PC-9 (cell line): Measurements from ENCODE around the gene CPT1C. TPM values are rescaled to one million over a fixed set of nuclear protein-coding genes. Genes with fewer than 3 reads are reported as not detected.

Source experiments
- BruUV-seq: library from RNA; stranded (reverse); fragments of 400-500 nt; replicated peaks from 2 replicates; lab custom pipeline; 2021; lab: Mats Ljungman, UMichigan
- CTCF ChIA-PET: fragments of 300-600 bp; sonication (Branson Sonifier 250); formaldehyde crosslinking; loops from one replicate; lab custom pipeline; 2022; ENCODE audit warnings: antibody characterized with exemption; lab: Charles Lee
- POLR2A ChIA-PET: fragments of 300-600 bp; sonication (Branson Sonifier 250); formaldehyde crosslinking; loops from one replicate; lab custom pipeline; 2022; ENCODE audit warnings: antibody characterized with exemption; ENCODE audit not compliant: unreplicated experiment; lab: Charles Lee
- DNase-seq, 2 experiments: peaks; one replicate each; pipeline versions ENCODE4 v3.0.0 to v3.0.0-alpha.2; 2015 to 2022; ENCODE audit warnings: mixed read lengths in 1 of 2
- H2AFZ ChIP-seq: fragments of 200-600 bp; sonication (generic); 2 replicates; pipeline ENCODE4 v1.8.1; 2017; ENCODE audit warnings: antibody characterized with exemption
- H3F3A ChIP-seq: fragments of 200-600 bp; sonication (generic); 2 replicates; pipeline ENCODE4 v1.8.1; 2017; ENCODE audit warnings: antibody characterized with exemption, mild to moderate bottlenecking, low read depth; ENCODE audit not compliant: insufficient read depth
- H3K27ac ChIP-seq: fragments of 200-600 bp; sonication (generic); 2 replicates; pipeline ENCODE4 v1.6.1; 2016; ENCODE audit warnings: mixed run types
- H3K27me3 ChIP-seq: fragments of 200-600 bp; sonication (generic); 2 replicates; pipeline ENCODE4 v1.6.1; 2016; ENCODE audit warnings: low read depth, mixed run types; ENCODE audit not compliant: insufficient read depth
- H3K36me3 ChIP-seq: fragments of 200-600 bp; sonication (generic); 2 replicates; pipeline ENCODE4 v1.6.1; 2016; ENCODE audit warnings: low read depth, mixed run types
- H3K4me1 ChIP-seq: fragments of 200-600 bp; sonication (generic); replicated peaks from 2 replicates; pipeline ENCODE4 v1.6.1; 2016; ENCODE audit warnings: mixed run types; ENCODE audit not compliant: insufficient read depth
- H3K4me2 ChIP-seq: fragments of 200-600 bp; sonication (generic); 2 replicates; pipeline ENCODE4 v1.6.1; 2017; ENCODE audit warnings: mixed run types
- H3K4me3 ChIP-seq: fragments of 200-600 bp; sonication (generic); 2 replicates; pipeline ENCODE4 v1.6.1; 2016; ENCODE audit warnings: mixed run types
- H3K79me2 ChIP-seq: fragments of 200-600 bp; sonication (generic); 2 replicates; pipeline ENCODE4 v1.6.1; 2017; ENCODE audit warnings: low read depth, mixed run types
- H3K9me2 ChIP-seq: fragments of 200-600 bp; sonication (generic); 2 replicates; pipeline ENCODE4 v1.8.1; 2017; ENCODE audit warnings: mild to moderate bottlenecking; ENCODE audit not compliant: insufficient read depth
- H3K9me3 ChIP-seq: fragments of 200-600 bp; sonication (generic); 2 replicates; pipeline ENCODE4 v1.8.1; 2016; ENCODE audit warnings: low read depth; ENCODE audit not compliant: insufficient read depth
- H4K20me1 ChIP-seq: fragments of 200-600 bp; sonication (generic); 2 replicates; pipeline ENCODE4 v1.8.1; 2017; ENCODE audit not compliant: insufficient read depth
- EZH2 ChIP-seq: fragments of 200-600 bp; sonication (generic); IDR thresholded peaks from 2 replicates; pipeline ENCODE4 v1.8.0; 2017; ENCODE audit warnings: antibody characterized with exemption, low read depth
- intact Hi-C: fragments of 100-400 bp; cut with micrococcal nuclease; formaldehyde crosslinking; loops from one replicate; pipeline ENCODE4 v1.10.0; 2022; ENCODE audit not compliant: unreplicated experiment
- total RNA-seq: library from RNA; stranded (reverse); gene quantifications from 2 replicates; pipeline ENCODE4 v1.2.3, GENCODE V29; 2021
- TF ChIP-seq, protein P1 (sequence below): fragments of 200-600 bp; sonication (generic); conservative IDR thresholded peaks from 2 replicates; pipeline ENCODE4 v1.6.1; 2017; ENCODE audit warnings: mixed run types, antibody characterized with exemption, mild to moderate bottlenecking, moderate library complexity

The CPT1C gene
- total RNA-seq, 1 experiment from 2014 or later: 1.7 TPM

DNA sequence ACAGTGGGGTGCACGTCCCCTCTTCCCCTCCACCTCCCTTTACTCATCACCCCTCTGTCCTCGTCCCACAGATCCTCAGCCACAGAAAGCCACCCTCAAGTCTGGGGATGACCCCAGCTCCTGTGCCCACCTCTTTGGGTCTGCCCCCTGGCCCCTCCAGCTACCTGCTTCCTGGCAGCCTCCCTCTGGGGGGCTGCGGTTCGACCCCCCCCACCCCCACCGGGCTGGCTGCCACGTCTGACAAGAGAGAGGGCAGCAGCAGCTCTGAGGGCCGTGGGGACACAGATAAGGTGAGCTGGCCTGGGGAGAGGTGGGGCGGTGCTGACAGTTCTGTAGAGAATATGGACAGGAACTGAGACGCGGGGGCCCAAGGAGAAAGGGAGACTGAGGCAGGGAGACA, 36.3 kb upstream of the CPT1C start:
- H2AFZ ChIP-seq: no peak overlapping the region
- intact Hi-C loops: no loop called here
- no peak overlapping the region for H3K4me3 ChIP-seq
- no peaks in the 10 kb centered on the region for H3K27me3 ChIP-seq
- no peak overlapping the region for H3K4me2 ChIP-seq
- peaks cover 40% of the 10 kb centered on the region for H4K20me1 ChIP-seq
- ChIA-PET POLR2A (interaction anchor here (0.7 kb wide), 1 partner anchor 15 kb away, joined by 5 read pairs; the partner anchor contains the start of gene RRAS), CTCF (no interaction called here)
- H3K9me3 ChIP-seq: no peaks in the 10 kb centered on the region
- H3K4me1 ChIP-seq: no peaks in the 10 kb centered on the region
- TF ChIP-seq, protein P1, sequence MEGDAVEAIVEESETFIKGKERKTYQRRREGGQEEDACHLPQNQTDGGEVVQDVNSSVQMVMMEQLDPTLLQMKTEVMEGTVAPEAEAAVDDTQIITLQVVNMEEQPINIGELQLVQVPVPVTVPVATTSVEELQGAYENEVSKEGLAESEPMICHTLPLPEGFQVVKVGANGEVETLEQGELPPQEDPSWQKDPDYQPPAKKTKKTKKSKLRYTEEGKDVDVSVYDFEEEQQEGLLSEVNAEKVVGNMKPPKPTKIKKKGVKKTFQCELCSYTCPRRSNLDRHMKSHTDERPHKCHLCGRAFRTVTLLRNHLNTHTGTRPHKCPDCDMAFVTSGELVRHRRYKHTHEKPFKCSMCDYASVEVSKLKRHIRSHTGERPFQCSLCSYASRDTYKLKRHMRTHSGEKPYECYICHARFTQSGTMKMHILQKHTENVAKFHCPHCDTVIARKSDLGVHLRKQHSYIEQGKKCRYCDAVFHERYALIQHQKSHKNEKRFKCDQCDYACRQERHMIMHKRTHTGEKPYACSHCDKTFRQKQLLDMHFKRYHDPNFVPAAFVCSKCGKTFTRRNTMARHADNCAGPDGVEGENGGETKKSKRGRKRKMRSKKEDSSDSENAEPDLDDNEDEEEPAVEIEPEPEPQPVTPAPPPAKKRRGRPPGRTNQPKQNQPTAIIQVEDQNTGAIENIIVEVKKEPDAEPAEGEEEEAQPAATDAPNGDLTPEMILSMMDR: no peak
- TF ChIP-seq EZH2: no peak
- peaks cover 8% of the 10 kb centered on the region; the same call in 1 of the 2 replicates for H3K79me2 ChIP-seq
- DNase-seq: no peak
- peaks cover 17% of the 10 kb centered on the region; the same call in 1 of the 2 replicates for H3K36me3 ChIP-seq
- no peaks in the 10 kb centered on the region for H3K9me2 ChIP-seq
- BruUV-seq: no TSS peak
- H3K27ac ChIP-seq: no peak overlapping the region
- peaks cover 21% of the 10 kb centered on the region for H3F3A ChIP-seq

DNA sequence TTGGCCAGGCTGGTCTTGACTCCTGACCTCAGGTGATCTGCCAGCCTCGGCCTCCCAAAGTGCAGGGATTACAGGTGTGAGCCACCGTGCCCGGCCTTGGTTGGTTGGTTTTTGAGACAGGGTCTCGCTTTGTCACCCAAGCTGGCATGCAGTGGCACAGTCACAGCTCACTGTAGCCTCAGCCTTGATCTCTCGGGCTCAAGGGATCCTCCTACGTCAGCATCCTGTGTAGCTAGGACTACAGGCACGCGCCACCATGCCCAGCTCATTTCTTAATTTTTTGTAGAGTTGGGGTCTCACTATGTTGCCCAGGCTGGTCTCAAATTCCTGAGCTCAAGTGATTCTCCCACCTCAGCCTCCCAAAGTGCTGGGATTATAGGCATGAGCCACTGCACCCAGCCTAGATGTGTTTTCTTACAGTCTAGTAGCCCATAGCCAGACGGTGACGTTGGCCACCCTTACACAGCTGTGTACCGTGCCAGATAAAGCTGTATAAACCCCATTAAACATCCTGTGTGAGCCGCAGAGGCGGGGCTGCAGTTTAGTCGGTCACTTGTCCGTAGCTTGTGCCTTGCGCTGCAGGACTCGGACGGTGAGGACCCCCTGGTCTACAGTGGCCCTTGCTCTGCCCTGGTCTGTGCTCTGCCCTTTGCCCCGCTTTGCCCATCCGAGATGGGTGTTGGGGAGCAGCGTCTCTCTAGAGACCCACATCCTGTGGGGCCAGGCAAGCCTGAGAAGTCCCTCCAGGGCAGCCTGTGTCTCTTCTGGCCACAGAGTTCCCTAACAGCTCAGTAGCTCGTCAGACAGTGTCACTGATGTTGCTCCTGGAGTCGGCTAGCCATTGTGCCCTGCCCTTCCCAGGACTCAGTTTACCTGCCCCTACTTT, 35.1 kb upstream of the CPT1C start:
- Histone ChIP-seq H3K4me1 (no peaks in the 10 kb centered on the region; the same call in 1 of the 2 replicates), H3K9me3 (no peaks in the 10 kb centered on the region), H3K79me2 (no peaks in the 10 kb centered on the region), H2AFZ (no peak overlapping the region), H4K20me1 (peaks cover 41% of the 10 kb centered on the region), H3K9me2 (no peaks in the 10 kb centered on the region), H3K4me2 (no peak overlapping the region), H3K36me3 (peaks cover 20% of the 10 kb centered on the region; the same call in 1 of the 2 replicates), H3F3A (peaks cover 33% of the 10 kb centered on the region), H3K27me3 (no peaks in the 10 kb centered on the region), H3K27ac (no peak overlapping the region), H3K4me3 (no peak overlapping the region)
- intact Hi-C loops: no loop called here
- CTCF ChIA-PET: no interaction called here
- TF ChIP-seq, protein P1: no peak
- TF ChIP-seq EZH2: no peak
- no peak for DNase-seq
- POLR2A ChIA-PET: no interaction called here
- no TSS peak for BruUV-seq

DNA sequence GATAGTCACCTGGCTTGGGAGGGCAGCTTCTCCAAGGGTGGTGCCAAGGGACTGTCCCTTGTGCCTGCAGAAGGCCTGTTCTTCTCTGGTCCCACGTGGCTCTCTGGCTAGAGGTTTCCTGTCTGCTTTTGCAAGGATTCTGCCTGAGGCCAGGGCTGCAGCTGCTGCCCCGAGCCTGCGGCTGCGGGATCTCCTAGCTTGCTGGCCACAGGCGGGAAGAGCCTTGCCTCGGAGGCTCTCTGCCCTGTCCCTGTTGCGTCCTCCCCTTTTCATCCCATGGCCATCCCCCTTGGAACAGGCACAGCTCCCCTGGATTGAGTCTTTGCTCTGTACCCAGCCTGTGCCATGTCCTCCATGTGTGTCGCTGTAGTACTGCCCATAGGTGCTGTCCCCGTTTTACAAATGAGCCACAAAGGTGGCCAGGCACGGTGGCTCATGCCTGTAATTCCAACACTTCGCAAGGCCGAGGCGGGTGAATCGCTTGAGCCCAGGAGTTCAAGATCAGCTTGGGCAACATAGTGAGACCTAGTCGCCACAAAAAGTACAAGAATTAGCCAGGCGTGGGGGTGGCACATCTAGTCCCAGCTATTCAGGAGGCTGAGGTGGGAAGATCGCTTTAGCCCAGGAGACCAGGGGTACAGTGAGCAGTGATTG, 34.3 kb upstream of the CPT1C start:
- H2AFZ ChIP-seq: no peak overlapping the region
- H3K79me2 ChIP-seq: no peaks in the 10 kb centered on the region
- H3K36me3 ChIP-seq: peaks cover 20% of the 10 kb centered on the region; the same call in 1 of the 2 replicates
- intact Hi-C loops: no loop called here
- no peak overlapping the region for H3K4me2 ChIP-seq
- ChIA-PET CTCF (no interaction called here), POLR2A (no interaction called here)
- no peaks in the 10 kb centered on the region for H3K27me3 ChIP-seq
- no peaks in the 10 kb centered on the region; the same call in 1 of the 2 replicates for H3K4me1 ChIP-seq
- TF ChIP-seq EZH2: no peak
- TF ChIP-seq, protein P1: no peak
- no TSS peak for BruUV-seq
- no peak overlapping the region for H3K27ac ChIP-seq
- H3K9me2 ChIP-seq: no peaks in the 10 kb centered on the region
- no peaks in the 10 kb centered on the region for H3K9me3 ChIP-seq
- peaks cover 49% of the 10 kb centered on the region for H4K20me1 ChIP-seq
- no peak overlapping the region for H3K4me3 ChIP-seq
- no peak for DNase-seq
- peaks cover 41% of the 10 kb centered on the region for H3F3A ChIP-seq
